NCI-H1105 treated with DMSO at 0.1 percent for 48 hours (cell line): ENCODE measurements around the gene ADCY3.
"Not testable (repeated sequence)": the region's sequence is repeated elsewhere in the genome, so short reads cannot be mapped to it uniquely, and the experiment has no call there.

ENCODE experiments used
- DNase-seq: peaks from one replicate; lab custom pipeline; 2025; lab: John Stamatoyannopoulos, UW

Gene ADCY3

DNA sequence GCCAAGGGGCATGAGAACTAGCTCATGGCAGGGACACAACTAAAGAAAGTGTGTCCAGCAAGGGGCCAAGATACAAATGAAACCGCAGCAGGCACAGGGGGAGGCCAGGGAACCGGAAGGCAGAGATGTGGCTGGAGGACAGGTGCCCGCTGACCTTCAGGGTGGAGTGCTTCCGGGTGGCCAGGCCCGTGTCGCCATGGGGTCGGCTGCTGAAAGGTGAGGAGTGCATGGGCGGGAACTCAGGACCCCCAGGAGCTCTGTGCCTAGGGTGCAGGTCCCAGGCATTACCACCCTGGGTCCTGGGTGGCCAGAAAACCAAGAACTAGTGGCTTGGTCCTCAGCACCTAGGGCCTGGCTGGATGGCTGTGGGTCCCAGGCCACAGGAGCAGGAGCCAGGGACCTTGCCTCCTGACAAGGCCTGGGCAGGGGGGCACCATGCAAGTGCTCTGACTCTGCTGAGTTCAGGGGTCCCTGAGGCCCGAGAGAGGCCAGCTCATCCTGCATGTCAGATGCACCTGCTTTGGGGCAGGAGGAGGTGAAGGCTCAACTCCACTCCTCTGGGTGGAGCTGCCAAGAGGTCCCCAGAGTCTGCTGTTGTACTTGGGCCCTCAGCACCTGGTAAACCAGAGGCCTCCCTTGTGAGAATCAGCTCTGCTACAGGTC, 75.9 kb downstream of the ADCY3 start:
- no peak for DNase-seq

DNA sequence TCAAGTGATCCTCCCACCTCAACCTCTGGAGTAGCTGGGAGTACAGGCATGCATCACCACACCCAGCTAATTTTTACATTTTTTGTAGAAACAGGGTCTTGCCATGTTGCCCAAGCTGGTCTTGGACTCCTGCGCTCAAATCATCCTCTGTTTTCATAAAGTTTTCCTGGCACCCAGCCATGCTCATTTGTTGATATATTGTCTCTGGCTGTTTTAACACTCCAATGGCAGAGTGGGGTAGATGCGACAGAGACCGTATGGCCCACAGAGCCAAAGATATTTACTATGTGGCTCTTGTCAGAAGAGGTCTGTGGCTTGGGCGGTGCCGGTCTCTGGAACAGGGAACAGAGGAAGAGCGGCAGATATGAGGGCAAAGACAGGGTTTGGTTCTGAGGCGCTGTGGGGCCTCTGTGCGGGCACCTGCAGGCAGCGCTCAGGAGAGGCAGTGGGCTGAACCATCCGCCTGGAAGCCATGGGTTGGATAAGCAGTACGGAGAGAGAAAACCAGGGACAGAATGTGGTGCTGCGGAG, 76.6 kb downstream of the ADCY3 start:
- DNase-seq: no peak

DNA sequence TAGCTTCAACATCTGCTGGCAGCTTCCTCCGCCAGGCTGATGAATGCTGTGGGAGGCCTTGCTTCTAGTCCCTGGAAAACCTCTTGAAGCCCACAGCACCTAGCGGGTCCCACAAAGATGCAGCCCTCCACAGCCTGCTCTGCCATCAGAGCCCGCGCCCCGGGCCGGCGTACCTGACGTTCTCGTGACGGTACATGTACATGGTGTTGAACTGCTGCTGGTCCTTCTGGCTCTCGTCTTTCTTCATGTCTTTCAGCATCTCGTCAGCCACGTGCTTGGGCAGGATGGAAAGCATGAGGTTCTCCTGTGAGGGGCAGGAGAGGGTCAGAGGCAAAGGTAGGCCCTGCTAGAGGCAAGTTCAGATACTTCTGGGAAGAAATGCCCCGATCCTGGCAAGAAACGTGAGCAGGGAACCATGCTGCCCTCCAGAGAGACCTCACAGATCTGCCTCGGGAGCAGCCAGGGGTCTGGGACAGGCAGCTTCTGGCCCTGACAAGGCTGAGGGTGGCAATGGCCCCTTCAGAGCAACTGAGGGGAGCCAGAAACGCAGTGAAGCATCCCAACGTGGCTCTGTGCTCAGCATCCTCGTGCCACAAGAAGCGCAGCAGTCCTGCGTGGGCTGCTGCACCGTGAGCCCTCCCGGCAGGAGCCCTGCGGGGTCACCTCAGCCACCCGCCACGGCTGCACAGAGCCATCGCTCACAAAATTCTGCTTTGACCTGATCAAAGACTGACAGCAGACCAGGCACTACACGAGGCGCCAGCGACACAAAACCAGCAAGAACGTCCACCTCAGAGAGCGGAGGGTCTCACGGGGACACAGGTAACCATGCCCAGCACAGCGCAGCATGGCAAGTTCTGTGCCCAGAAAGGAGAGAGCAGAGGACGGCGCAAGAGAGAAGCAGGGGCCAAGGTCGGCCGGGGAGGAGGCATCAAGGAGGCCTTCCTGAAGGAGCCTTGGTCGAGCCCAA, 77.7 kb downstream of the ADCY3 start:
- no peak for DNase-seq

DNA sequence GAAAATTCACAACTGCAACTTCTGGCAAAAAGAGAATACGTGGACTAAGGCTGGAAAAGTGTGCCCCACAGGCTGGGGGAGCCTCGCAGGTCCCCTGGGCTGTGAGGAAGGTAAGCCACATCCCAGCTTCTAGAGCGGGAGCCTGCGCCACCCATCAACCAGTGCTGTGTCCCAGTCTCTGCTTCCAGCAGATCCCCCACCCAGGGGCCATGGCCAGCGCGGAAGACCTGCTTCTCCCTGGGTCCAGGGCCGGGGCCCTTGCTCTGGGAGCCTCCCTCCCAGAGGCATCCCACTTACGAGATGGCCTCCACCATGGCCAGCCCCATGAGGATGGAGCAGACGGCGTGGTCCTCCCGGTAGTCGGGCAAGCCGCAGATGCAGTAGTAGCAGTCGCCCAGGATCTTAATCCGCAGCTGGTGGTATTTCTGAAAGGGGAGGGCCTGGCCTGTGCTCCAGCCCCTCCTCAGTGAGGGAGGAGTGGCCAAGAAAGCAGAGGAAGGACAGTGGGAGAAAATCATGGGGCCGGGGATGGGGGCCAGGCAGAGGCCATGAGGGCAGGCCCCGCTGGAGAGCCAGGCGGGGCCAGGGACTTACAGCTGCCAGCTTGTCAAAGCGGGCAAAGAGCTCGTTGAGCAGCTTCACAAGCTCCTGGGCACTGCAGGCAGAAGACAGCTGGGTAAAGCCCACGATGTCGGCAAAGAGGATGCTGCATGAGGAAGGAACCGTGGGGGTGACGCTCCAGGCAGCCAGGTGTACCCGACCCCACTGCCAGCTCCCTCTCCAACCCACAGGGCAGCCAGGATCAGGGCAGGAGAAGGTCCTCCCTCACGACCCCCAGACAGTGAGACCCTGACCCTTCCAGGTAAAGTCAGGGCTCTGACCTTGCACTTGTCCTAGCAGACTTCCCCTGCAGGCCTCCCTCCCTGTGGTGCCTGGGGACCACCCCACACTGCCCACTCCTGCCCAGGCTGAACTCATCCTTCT, 78.8 kb downstream of the ADCY3 start:
- DNase-seq: no peak

DNA sequence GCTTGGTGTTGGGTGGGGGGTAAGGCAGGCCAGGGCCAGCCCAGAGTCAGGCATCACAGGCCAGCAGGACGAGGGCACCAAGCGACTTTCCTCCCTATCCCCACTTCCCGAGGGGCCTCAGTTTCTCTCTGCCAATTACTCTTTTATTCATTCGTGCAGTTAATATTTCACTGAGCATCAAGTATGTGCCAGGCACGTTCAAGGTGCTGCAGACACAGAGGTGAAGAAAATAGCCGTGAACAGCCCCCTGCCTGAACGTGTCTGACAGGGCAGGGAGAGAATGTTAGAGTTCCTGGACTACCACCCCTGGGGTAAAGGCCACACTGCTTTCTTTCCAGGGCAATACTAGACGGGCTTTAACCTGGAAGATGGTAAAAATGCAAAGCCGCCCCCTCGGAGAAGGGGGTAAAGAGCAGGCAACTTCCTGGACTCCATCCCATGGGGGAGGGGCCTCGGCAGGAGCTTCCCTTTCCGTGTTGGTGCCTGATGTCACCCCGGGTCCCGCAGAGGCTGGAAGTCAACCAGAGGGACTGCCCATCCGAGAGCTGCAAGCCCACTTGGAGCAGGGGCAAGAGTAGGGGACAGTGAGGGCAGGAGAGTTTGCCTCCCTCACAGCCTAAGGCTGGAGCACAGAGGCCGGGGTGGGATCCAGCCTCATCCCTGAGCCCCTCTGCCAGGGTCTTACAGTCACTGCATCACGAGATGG, 79.7 kb downstream of the ADCY3 start:
- DNase-seq: no peak

DNA sequence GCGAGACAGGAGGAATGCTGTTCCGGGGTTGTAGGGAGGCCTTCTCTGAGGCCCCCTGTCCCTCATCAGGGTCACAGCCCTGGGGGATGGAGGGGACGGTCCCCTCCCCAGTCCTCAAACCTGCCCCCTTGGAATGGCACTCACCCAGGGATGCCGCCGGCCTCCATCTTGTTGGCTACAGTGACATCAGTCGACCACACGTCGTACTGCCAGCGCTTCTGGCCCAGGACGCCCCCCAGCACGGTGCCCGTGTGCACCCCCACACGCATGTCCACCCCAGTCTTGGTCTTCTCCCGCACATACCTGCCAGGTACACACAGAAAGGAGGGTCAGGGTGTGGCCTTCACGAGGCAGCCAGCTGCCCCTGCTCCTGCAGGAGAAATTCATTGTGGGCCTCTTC, 80.3 kb downstream of the ADCY3 start:
- no peak for DNase-seq

DNA sequence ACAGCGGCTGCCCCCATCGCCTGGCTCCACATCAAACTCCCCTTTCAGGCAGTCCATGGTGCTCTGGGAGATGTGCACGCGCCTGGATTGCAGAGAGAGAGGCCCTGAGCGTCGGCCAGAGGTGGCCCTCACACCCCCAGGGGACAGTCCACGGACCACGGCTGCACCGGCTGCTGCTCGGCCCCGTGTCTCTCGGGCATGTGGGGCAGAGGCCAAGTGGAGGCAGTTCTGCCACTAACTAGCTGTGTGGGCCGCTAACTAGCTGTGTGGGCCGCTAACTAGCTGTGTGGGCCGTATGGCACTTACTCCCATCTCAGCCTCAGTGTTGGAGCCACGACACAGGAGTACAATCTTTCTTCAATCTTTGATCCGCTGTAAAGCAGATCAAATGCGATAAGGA, 81.5 kb downstream of the ADCY3 start:
- no peak for DNase-seq

DNA sequence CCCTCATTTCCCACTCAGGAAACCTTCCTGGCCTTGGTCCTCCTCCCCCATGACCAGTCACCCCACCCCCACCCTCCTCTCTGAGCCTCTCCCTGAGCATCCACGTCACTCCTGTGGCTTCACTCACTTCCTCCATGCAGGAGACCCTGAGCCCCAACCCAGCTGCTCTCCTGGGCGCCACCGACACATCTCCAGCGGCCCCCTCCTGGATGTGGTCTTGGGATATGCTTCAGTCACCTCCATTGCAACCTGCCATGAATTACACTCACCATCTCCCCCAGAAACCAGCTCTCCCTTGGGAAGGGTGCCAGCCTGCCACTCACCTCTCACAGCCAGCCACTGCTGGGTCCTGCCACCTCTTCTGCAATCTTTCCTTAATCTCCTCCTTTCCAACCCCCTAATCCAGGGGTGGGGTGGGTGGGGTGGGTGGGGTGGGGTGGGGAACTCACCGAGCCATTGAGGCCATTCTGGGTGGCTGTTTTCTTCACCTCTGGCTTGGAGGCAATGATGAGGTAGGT, 82.0 kb downstream of the ADCY3 start:
- DNase-seq: no peak

DNA sequence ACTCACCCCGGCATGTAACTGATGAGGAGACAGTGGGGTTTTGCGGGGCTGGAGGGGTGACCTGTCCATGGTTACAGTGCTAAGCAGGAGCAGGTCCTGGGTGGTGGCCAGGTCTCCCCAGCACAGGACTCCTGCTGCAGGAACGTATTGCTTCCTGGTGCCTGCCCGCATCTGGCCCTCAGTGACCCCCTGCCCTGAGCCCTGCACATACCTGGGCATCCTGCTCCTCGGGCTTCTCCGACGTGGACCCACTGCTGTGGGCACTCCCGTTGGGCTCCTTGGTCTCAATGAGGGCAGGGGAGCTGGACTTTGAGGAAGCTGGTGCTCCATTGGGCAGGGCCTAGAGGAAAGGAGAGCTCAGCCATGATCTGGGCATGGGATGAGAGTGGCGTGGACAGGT, 83.3 kb downstream of the ADCY3 start:
- no peak for DNase-seq

DNA sequence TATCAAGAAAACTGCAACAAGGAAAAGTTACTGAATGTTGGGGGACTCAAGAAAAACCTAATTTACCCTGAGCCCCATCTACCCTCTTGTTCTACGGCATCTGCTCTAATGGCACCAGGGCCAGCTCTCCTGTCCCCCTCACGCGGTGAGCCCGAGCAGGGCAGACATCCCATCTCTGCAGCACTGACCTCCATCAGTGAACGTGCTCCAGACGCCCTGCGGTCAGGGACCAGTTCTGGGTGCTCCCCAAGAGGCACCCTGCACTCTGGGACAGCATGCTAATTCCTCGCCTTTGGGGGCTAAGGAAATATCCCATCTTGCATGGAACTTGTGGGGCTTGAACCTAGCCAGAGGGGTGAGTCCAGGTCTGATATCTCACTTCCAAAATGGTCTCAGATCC, 83.8 kb downstream of the ADCY3 start:
- no peak for DNase-seq

DNA sequence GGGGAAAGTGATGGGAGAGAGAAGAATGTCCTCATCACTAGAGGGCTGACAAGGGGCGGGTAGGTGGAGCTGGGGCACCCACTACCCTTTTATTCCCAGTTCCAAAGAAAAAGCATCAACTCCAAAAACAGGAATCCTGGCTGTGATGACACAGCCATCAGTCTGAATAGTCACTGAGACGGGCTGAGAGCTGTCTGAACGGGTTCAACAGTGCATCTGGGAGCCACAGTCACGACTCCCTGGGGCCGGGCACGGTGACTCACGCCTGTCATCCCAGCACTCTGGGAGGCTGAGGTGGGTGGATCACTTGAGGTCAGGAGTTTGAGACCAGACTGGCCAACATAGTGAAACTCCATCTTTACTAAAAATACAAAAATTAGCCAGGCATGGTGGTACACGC, 84.6 kb downstream of the ADCY3 start:
- not testable (repeated sequence) for DNase-seq

DNA sequence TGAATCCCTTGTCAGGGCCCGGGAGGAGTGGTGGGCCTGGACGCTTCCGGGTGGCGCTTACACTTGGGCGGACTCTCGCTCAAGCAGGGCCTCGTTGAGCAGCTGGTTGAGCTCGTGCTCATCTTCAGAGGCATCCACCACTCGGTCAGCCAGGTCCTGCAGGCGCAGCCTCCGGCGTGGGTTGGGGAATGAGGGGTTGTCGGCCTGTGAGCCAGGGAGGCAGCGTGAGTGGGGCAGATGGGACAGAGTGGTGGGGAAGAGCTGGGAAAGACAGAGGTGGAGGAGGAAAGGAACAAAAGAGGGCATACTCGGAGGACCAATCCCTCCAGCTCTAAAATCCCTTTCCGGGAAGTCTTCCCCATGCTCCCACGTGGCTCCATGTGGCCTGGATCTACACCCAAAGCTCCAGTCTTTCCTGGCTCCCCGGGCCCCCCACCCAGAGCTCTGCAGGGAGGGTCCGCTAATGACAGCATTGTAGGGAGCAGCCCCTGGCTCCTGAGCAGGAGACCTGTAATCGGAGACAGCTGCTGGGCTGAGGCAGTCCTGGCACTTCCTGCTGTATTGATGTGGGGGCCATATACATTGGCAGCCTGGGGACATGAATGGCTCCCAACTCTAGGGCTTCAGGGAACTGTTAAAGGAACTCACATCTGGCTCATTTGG, 85.2 kb downstream of the ADCY3 start:
- DNase-seq: no peak

DNA sequence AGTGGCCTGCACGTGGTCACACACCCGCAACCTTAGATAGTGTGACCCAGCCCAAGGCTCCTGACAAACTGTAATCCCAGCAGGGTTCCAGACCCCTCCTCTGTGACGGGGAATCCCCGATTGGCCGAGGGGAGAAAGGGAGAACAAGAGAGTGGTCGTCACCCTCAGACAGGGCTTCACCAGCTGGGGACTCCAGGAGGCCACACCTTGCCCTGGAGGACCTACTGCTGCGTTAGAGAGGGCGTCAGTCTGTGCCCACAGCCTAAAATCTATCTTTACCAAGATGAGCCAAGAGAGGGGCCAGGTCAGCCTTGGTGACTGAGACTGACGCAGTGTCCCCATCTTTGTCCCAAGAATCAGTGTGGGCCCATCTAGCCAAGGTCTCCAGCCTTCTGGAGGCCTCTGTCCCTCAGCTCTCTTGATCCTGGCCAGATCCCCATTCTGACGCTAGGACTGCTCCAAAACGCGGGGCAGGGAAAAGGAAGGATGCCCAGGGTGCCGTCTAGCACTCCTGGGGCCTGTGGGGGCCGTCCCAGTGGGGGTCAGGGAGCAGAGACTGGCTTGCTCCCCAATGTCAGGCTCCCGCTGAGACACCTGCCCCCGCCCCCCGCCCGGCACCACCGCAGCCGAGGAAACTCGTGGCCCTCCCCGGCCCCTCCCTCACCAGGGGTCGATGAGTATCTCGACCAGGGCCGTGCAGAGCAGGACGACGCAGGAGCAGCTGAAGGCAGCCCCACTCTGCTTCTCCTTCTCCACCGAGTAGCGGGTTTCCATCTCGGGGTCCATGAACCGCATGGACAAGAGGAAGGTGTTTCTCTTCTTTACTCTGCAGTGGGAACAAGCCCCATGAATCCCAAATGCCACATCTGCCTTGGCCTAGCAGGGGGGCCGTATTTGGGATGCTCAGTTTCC, 86.0 kb downstream of the ADCY3 start:
- DNase-seq: no peak

DNA sequence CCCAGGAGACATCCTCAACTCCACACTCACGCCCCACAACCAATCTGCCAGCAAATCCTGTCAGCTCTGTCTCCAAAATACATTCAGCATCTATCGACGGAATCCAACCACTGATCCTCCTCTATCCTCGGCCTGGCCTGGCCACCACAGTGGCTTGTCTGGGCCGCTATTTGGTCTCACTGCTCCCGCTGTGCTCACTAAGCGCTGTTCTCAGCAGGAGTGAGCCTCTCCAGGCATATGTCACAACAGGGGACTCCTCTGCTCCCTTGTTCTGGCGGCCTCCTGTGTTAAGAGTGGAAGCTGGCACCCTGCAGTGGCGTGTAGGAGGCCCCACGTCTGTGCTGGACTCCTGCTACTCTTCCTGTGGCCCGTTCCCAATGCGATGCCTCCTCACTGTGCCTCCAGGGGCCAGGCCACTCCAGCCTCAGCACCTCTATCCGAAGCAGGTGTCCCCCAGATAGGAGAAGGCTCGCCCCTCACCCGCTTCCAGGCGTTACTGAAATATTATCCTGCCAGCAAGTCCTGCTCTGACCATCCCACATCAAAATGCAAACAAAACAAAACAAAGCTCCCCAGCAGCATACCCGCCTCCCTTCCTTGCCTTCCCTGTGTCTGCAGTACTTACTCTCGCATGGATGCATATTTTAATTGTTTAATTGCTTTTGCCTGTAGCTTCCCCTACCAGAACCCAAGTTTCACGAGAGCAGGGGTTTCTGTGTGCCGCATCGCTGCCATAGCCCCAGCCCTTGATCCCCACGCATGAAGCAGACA, 86.9 kb downstream of the ADCY3 start:
- DNase-seq: no peak

DNA sequence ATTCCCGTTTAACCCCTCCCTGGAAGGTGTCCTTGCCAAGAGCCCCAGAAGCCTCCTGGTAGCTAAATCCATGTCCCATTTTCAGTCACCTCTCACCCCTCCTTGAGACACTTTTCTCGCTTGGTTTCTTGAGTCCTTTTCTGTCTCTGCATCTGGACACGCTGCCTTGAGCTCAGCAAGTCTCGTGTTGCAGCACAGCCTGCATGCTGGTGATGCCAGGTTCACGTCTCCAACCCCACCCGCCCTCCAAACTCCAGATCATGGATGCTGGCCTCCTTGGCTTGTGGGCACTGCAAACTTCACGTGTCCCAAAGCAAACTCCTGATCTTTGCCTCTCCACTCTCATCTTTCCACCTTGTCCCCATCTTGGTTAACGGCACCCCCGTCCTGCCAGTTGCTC, 87.5 kb downstream of the ADCY3 start:
- no peak for DNase-seq

DNA sequence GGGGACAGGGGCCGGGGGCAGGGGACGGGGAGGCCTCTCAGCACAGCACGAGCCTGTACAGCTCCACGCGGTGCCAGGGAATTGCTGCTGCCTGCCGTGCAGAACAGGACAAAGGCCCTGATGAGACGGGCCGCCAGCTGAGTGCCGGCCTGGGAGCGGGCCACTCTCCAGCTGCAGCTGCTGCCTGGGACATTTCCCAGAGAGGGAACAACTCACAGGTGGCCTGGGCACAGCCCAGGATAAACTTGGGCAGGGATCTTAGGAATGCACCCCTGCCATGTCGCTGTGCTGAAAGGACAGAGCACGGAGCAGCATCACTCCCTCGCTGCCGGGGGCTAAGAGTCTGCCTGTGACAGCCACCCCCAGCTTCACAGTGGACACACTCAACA, 88.0 kb downstream of the ADCY3 start:
- no peak for DNase-seq

DNA sequence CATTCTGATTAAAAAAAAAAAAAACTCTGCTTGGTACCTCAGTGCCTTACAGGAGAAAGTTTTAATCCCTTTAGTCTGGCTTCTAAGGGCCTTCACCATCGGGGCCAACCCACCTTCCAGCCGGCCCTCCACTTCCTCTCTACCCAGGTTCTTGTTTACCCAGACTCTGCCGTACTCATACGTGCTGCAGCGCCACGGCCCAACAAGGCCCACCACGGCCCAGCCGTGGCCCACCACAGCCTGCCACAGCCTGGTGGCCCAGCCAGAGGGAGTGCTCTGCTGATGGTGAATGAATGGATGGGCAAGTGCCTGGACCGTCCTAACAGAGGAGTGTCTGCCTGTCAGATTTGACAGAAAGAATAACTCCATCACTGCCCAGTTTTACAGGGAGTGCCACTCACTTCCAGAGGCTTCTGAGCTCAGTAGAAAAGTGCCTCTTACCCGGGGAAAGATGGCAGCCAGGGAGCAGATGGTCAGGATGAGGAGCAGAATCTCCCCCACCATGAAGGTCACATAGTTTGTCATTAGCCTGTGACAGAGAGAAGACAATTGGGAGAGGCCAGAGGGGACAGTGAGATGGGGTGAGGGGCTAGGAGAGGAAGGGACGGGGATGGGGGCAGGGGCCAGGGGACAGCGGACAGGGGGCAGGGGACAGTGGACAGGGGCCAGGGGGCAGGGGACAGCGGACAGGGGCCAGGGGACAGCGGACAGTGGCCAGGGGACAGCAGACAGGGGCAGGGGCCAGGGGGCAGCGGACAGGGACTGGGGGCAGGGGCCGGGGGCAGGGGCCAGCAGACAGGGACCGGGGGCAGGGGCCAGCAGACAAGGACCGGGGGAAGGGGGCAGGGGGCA, 88.6 kb downstream of the ADCY3 start:
- no peak for DNase-seq

DNA sequence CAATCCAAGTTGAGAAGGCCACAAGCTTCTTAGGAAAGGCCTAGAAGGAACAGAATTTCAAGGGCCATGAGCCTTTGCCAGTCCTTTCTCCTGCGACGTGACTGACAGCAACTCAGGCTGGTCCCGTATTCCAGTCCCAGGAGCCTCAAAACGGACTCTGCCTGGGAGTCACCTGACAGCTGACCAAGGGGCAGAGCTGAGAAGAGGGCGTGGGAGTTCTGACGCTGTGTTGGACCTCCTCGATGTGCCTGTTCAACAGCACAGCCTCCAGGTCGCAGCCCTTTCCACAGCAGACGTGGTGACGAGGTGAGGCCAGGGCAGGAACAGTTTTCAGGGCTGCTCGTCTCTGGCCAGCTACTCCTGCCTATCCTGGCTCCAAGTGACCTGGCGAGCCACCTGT, 89.3 kb downstream of the ADCY3 start:
- no peak for DNase-seq
